HepG2 (cell line): ENCODE measurements around the gene SLC17A9. TPM values are rescaled to one million over a fixed set of nuclear protein-coding genes. Genes with fewer than 3 reads are reported as not detected.

ENCODE experiments used
- ARHGAP35 ChIP-seq: sonication (generic); formaldehyde crosslinking; IDR thresholded peaks from 2 replicates; pipeline ENCODE4 v1.9.0; 2022; ENCODE audit warnings: mild to moderate bottlenecking, inconsistent platforms, moderate library complexity, missing genetic modification reagents, borderline replicate concordance
- FOXA1 ChIP-seq, 2 experiments: fragments of 450-650 bp in 1 of 2; sonication (generic) in 1 of 2; formaldehyde crosslinking in 1 of 2; IDR thresholded peaks; 2 replicates each; pipeline versions ENCODE4 v1.4.0 to v1.6.1; 2016 to 2020; ENCODE audit warnings: missing genetic modification reagents in 1 of 2
- FOXK1 ChIP-seq: sonication (generic); formaldehyde crosslinking; IDR thresholded peaks from 2 replicates; pipeline ENCODE4 v1.4.0; 2020; ENCODE audit warnings: low read depth, missing genetic modification reagents, borderline replicate concordance
- GLI4 ChIP-seq: sonication (generic); formaldehyde crosslinking; IDR thresholded peaks from 2 replicates; pipeline ENCODE4 v1.5.1; 2020; ENCODE audit warnings: missing genetic modification reagents, mild to moderate bottlenecking, moderate library complexity, borderline replicate concordance
- LCORL ChIP-seq, 2 experiments: fragments of 450-650 bp in 1 of 2; sonication (generic) in 1 of 2; formaldehyde crosslinking in 1 of 2; IDR thresholded peaks; 2 replicates each; pipeline versions ENCODE4 v1.5.0 to v1.6.1; 2017 to 2020; ENCODE audit warnings: antibody characterized with exemption in 1 of 2, missing genetic modification reagents in 1 of 2
- MBD4 ChIP-seq: IDR thresholded peaks from 2 replicates; pipeline ENCODE4 v1.6.1; 2012; ENCODE audit warnings: low read length, inconsistent platforms, borderline replicate concordance
- MIER2 ChIP-seq: IDR thresholded peaks from 2 replicates; pipeline ENCODE4 v1.6.1; 2016; ENCODE audit warnings: missing biosample characterization, missing genetic modification reagents
- NFATC3 ChIP-seq: sonication (generic); formaldehyde crosslinking; IDR thresholded peaks from 2 replicates; pipeline ENCODE4 v1.5.1; 2020; ENCODE audit warnings: mild to moderate bottlenecking, missing genetic modification reagents
- NFE2 ChIP-seq: sonication (generic); formaldehyde crosslinking; IDR thresholded peaks from 2 replicates; pipeline ENCODE4 v1.4.0; 2020; ENCODE audit warnings: missing genetic modification reagents
- NFKBIZ ChIP-seq: IDR thresholded peaks from 2 replicates; pipeline ENCODE4 v1.6.1; 2018; ENCODE audit warnings: missing genetic modification reagents, missing compliant biosample characterization
- RBM22 ChIP-seq: fragments of 200-400 bp; formaldehyde crosslinking; optimal IDR thresholded peaks from 2 replicates; pipeline ENCODE3; 2017; ENCODE audit warnings: mild to moderate bottlenecking, low read length, moderate library complexity
- SALL2 ChIP-seq: sonication (generic); formaldehyde crosslinking; IDR thresholded peaks from 2 replicates; pipeline ENCODE4 v1.8.1; 2023; ENCODE audit warnings: mild to moderate bottlenecking, missing genetic modification reagents, inconsistent platforms
- SETDB1 ChIP-seq: sonication (generic); formaldehyde crosslinking; IDR thresholded peaks from 2 replicates; pipeline ENCODE4 v1.5.1; 2020; ENCODE audit warnings: missing genetic modification reagents, mild to moderate bottlenecking, borderline replicate concordance
- STAG1 ChIP-seq: sonication (generic); formaldehyde crosslinking; IDR thresholded peaks from 2 replicates; pipeline ENCODE4 v1.4.0; 2020; ENCODE audit warnings: missing genetic modification reagents
- TAF1 ChIP-seq: sonication (generic); formaldehyde crosslinking; IDR thresholded peaks from 2 replicates; pipeline ENCODE4 v1.4.0; 2020; ENCODE audit warnings: missing genetic modification reagents
- ZNF253 ChIP-seq: sonication (generic); formaldehyde crosslinking; IDR thresholded peaks from 2 replicates; pipeline ENCODE4 v1.8.0; 2022; ENCODE audit warnings: mild to moderate bottlenecking, missing genetic modification reagents, borderline replicate concordance
- ZNF563 ChIP-seq: sonication (generic); formaldehyde crosslinking; IDR thresholded peaks from 2 replicates; pipeline ENCODE4 v1.8.0; 2022; ENCODE audit warnings: mild to moderate bottlenecking, moderate library complexity, missing genetic modification reagents
- ZNF607 ChIP-seq: sonication (generic); formaldehyde crosslinking; IDR thresholded peaks from 2 replicates; pipeline ENCODE4 v1.5.1; 2020; ENCODE audit warnings: missing genetic modification reagents, mild to moderate bottlenecking, borderline replicate concordance
- ZNF703 ChIP-seq: sonication (generic); formaldehyde crosslinking; IDR thresholded peaks from 2 replicates; pipeline ENCODE4 v1.5.1; 2020; ENCODE audit warnings: missing genetic modification reagents, mild to moderate bottlenecking, moderate library complexity, borderline replicate concordance
- ZNF746 ChIP-seq: sonication (generic); formaldehyde crosslinking; IDR thresholded peaks from 2 replicates; pipeline ENCODE4 v1.8.0; 2022; ENCODE audit warnings: mild to moderate bottlenecking, missing genetic modification reagents
- ZSCAN21 ChIP-seq: sonication (generic); formaldehyde crosslinking; IDR thresholded peaks from 2 replicates; pipeline ENCODE4 v1.8.0; 2022; ENCODE audit warnings: mild to moderate bottlenecking, missing genetic modification reagents, moderate library complexity, borderline replicate concordance
- polyA plus RNA-seq, 8 experiments: library from polyadenylated mRNA; depleted of rRNA in 3 of 8; stranded (reverse) in 7 of 8; unstranded in 1 of 8; fragments of >200 nt; fragmentation: Illumina TruSeq in 4 of 8; extraction: Trizol in 4 of 8; gene quantifications; 2 replicates each; pipeline versions ENCODE4 v1.2.1 to v1.2.3, GENCODE V29; 2011 to 2016; ENCODE audit warnings: low read depth in 4 of 8, missing spikeins in 1 of 8, mixed read lengths in 1 of 8; ENCODE audit not compliant: insufficient read depth in 1 of 8
- total RNA-seq, 5 experiments: library from RNA; depleted of rRNA; stranded (reverse); fragments of >200 nt; fragmentation: Illumina TruSeq; extraction: Trizol; gene quantifications; 2 replicates each; pipeline ENCODE4 v1.2.3, GENCODE V29; 2016; ENCODE audit warnings: low read depth in 1 of 5
- TF ChIP-seq, protein P1 (sequence below): IDR thresholded peaks from 2 replicates; pipeline ENCODE4 v1.6.1; 2016; ENCODE audit warnings: control low read depth
- TF ChIP-seq, protein P2 (sequence below): sonication (generic); formaldehyde crosslinking; IDR thresholded peaks from 2 replicates; pipeline ENCODE4 v1.4.0; 2020; ENCODE audit warnings: mild to moderate bottlenecking, missing genetic modification reagents
- TF ChIP-seq, protein P3 (sequence below): sonication (generic); formaldehyde crosslinking; IDR thresholded peaks from 2 replicates; pipeline ENCODE4 v1.4.0; 2020; ENCODE audit warnings: missing genetic modification reagents, low read depth, mild to moderate bottlenecking, borderline replicate concordance
- TF ChIP-seq, protein P4 (sequence below): sonication (generic); formaldehyde crosslinking; IDR thresholded peaks from 2 replicates; pipeline ENCODE4 v1.4.0; 2020; ENCODE audit warnings: missing genetic modification reagents

The SLC17A9 gene
- total and polyA plus RNA-seq, 2 of the 13 experiments (the other 11 are each of a cell fraction or from before 2014, with no cell fraction given), result 110 to 191 TPM

DNA sequence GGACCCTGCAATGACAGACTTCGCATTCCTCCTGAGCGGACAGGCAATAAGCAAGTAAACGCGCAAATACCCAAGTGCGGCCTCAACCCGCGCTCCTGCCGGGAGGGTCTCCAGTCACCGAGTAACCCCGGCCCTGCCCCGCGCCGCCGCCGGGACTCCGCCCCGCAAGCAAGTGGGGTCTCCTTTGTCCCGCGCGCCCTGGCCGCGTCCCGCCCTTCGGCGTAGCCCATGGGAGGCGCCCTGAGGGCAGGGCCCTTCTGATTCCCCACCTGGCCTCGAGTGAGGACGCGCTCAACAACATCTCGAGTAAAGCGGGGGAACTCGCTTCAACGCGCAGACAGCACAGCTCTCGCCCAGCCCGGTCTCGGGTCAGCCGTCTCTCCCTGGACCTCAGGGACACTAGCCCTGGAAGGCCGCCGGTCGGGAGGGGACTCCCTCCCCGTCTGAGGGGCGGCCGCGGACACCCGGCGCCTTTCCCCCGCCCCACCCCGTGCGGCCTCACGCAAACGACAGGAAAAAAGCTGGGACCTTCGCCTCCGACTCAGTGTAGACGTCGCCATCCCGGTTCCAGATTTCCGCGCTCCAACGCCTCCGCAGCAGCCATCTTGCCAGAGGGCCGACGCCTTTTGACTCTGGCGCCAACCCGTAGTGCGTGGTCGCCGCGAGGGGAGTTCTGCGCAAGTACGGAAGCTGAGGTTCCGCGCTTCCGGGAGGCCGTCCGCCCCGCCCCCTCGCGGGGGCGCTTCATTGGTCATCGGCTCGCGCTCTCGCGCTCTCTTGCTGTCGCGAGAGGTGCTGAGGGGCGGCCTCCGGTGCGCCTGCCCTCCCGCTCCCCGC lies 15.0 kb upstream of the SLC17A9 start (continued):
- peak; percentile 79 for TF ChIP-seq MIER2 (CRISPR knock-in tag)
- TF ChIP-seq ZNF563, result peak; percentile 95
- no peak for TF ChIP-seq FOXA1 (IDR thresholded peaks at IDR 0.05)
- peak; percentile 29; the same call in 1 of the 2 replicates for TF ChIP-seq FOXA1 (CRISPR knock-in tag; IDR thresholded peaks at IDR 0.05)
- peak; percentile 91; the same call in 1 of the 2 replicates for TF ChIP-seq ZNF703 (CRISPR knock-in tag)
- TF ChIP-seq RBM22, result peak; percentile 91
- peak; percentile 95 for TF ChIP-seq FOXK1
- TF ChIP-seq SETDB1 (CRISPR knock-in tag), result no peak
- peak; percentile 97 for TF ChIP-seq TAF1 (CRISPR knock-in tag)
- peak; percentile 78 for TF ChIP-seq ZNF253
- no peak for TF ChIP-seq MBD4
- TF ChIP-seq, protein P1, sequence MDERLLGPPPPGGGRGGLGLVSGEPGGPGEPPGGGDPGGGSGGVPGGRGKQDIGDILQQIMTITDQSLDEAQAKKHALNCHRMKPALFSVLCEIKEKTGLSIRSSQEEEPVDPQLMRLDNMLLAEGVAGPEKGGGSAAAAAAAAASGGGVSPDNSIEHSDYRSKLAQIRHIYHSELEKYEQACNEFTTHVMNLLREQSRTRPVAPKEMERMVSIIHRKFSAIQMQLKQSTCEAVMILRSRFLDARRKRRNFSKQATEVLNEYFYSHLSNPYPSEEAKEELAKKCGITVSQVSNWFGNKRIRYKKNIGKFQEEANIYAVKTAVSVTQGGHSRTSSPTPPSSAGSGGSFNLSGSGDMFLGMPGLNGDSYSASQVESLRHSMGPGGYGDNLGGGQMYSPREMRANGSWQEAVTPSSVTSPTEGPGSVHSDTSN (CRISPR knock-in tag), result no peak
- TF ChIP-seq SALL2 (CRISPR knock-in tag), result peak; percentile 90
- TF ChIP-seq GLI4, result peak; percentile 42; the same call in 1 of the 2 replicates
- TF ChIP-seq ZNF746 (CRISPR knock-in tag), result peak; percentile 68
- peak; percentile 25; the same call in 1 of the 2 replicates for TF ChIP-seq NFATC3
- peak; percentile 16; the same call in 1 of the 2 replicates for TF ChIP-seq STAG1 (CRISPR knock-in tag)
- TF ChIP-seq NFE2 (CRISPR knock-in tag), result no peak
- peak; percentile 92 for TF ChIP-seq ARHGAP35 (CRISPR knock-in tag)
- TF ChIP-seq, protein P2, sequence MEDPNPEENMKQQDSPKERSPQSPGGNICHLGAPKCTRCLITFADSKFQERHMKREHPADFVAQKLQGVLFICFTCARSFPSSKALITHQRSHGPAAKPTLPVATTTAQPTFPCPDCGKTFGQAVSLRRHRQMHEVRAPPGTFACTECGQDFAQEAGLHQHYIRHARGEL (CRISPR knock-in tag), result peak; percentile 42; the same call in 1 of the 2 replicates
- TF ChIP-seq, protein P3, sequence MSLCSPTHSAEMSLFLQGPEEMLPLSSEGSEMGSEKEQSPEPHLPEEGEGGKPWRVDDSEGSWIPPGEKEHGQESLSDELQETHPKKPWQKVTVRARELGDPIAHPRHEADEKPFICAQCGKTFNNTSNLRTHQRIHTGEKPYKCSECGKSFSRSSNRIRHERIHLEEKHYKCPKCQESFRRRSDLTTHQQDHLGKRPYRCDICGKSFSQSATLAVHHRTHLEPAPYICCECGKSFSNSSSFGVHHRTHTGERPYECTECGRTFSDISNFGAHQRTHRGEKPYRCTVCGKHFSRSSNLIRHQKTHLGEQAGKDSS (CRISPR knock-in tag), result peak; percentile 97
- TF ChIP-seq LCORL (IDR thresholded peaks at IDR 0.05), result no peak
- peak; percentile 71 for TF ChIP-seq LCORL (CRISPR knock-in tag; IDR thresholded peaks at IDR 0.05)
- TF ChIP-seq, protein P4, sequence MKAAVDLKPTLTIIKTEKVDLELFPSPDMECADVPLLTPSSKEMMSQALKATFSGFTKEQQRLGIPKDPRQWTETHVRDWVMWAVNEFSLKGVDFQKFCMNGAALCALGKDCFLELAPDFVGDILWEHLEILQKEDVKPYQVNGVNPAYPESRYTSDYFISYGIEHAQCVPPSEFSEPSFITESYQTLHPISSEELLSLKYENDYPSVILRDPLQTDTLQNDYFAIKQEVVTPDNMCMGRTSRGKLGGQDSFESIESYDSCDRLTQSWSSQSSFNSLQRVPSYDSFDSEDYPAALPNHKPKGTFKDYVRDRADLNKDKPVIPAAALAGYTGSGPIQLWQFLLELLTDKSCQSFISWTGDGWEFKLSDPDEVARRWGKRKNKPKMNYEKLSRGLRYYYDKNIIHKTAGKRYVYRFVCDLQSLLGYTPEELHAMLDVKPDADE (CRISPR knock-in tag), result no peak
- TF ChIP-seq NFKBIZ (CRISPR knock-in tag), result peak; percentile 79; the same call in 1 of the 2 replicates
- TF ChIP-seq ZNF607 (CRISPR knock-in tag), result peak; percentile 85
- TF ChIP-seq ZSCAN21 (CRISPR knock-in tag), result peak; percentile 58
